ENCODE results near the gene PPP2R1B. TPM values are rescaled to one million over a fixed set of nuclear protein-coding genes. Genes with fewer than 3 reads are reported as not detected.

PPP2R1B gene
- total RNA-seq, 4 donors from 2014 or later, result 22.4 to 39.2 (median 25.3) TPM

DNA sequence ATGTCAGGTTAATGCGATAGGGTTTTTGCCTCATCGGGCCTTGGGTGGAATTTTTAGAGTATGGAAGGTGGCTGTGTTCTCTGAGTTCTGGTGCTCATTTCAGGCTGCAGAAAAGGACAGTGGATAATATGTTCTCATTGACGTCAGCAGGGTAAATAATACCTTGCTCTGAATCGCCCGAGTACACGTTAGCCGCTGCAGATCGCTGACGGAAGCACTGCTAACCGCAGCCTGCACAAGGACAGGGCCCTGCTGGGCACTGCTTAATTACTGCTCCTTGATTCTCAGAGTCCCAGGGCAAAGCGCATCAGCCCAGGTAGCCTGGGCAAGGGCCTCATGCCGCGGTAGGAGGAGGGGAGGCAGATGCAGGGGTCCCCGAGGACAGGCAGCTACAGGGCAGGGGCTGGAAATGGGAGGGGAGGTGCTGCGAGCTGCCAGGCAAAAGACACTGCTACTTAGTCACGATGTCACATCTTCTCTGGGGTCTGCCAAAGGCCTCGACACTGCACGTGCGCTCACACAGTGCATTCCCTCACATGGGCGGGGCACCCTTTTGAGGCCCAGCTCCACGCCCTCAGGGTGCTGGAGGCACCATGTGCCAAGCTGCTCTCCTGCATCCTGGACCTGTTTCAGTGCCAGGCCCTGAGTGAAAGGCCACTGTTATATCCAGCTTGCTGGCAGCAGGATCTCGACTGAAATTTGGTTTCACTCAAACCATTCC, 35.2 kb downstream of the PPP2R1B start:
- no peak overlapping the region for H3K4me3 ChIP-seq (replicated peaks in 1 of 3)
- peaks cover 0 to 6% of the 10 kb centered on the region in 2 donors for H3K36me3 ChIP-seq
- H3K4me1 ChIP-seq, result peaks cover 45 to 70% of the 10 kb centered on the region in 2 donors
- DNase-seq, result peak; percentile 57 to 63
- TF ChIP-seq POLR2A (IDR thresholded peaks at IDR 0.05), result peak in 1 of 2 donors; percentile 4
- TF ChIP-seq, protein P1, sequence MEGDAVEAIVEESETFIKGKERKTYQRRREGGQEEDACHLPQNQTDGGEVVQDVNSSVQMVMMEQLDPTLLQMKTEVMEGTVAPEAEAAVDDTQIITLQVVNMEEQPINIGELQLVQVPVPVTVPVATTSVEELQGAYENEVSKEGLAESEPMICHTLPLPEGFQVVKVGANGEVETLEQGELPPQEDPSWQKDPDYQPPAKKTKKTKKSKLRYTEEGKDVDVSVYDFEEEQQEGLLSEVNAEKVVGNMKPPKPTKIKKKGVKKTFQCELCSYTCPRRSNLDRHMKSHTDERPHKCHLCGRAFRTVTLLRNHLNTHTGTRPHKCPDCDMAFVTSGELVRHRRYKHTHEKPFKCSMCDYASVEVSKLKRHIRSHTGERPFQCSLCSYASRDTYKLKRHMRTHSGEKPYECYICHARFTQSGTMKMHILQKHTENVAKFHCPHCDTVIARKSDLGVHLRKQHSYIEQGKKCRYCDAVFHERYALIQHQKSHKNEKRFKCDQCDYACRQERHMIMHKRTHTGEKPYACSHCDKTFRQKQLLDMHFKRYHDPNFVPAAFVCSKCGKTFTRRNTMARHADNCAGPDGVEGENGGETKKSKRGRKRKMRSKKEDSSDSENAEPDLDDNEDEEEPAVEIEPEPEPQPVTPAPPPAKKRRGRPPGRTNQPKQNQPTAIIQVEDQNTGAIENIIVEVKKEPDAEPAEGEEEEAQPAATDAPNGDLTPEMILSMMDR (IDR thresholded peaks at IDR 0.05), result no peak
- H3K27me3 ChIP-seq, result no peaks in the 10 kb centered on the region
- intact Hi-C loops (cut with DNase I), result loop anchor here (5.0 kb wide), 1 partner anchor 41 kb away; no protein-coding TSS in a partner anchor
- peak overlapping the region; percentile 34 to 99 (median 97) for H3K27ac ChIP-seq
- no peaks in the 10 kb centered on the region for H3K9me3 ChIP-seq
- WGBS, 2 donors, result 61 to 62% methylated on average over 15 to 20 of the region's 22 CpGs

DNA sequence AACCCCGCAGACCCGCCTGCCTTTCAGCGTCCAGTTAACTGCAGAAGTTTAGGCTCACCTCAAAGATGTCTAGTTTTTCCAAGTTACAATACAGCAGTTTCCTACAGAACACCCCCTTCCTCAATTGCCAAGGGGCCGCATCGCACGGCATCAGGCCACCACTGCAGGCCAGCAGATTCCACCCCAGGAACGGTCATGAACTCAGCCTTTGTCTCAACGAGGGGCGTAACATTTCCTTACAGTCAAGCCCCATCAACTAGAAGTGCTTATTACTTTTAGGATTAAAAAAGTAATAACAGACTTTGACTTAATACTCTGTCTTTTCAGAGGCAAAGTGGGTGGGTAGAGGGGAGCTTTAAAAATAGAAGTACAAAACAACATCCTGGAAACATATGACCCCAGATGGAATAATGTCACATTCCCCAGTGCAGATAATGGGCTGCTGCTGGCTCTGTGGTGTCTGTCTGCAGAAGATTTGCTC, 36.3 kb downstream of the PPP2R1B start:
- intact Hi-C loops (cut with DNase I), result loop anchor here (5.0 kb wide), 1 partner anchor 42 kb away; no protein-coding TSS in a partner anchor
- peaks cover 41 to 59% of the 10 kb centered on the region in 2 donors for H3K4me1 ChIP-seq
- no peak overlapping the region for H3K4me3 ChIP-seq (replicated peaks in 1 of 3)
- peaks cover 9 to 12% of the 10 kb centered on the region in 2 donors for H3K36me3 ChIP-seq
- TF ChIP-seq, protein P1 (IDR thresholded peaks at IDR 0.05), result no peak
- peak in 1 of 2 donors; percentile 11 for TF ChIP-seq POLR2A (IDR thresholded peaks at IDR 0.05)
- H3K27ac ChIP-seq, result peak overlapping the region; percentile 34 to 99 (median 97)
- WGBS, 2 donors, result 55% methylated on average over 8 to 9 of the region's 9 CpGs
- DNase-seq, result no peak
- H3K9me3 ChIP-seq, result no peaks in the 10 kb centered on the region
- no peaks in the 10 kb centered on the region for H3K27me3 ChIP-seq

DNA sequence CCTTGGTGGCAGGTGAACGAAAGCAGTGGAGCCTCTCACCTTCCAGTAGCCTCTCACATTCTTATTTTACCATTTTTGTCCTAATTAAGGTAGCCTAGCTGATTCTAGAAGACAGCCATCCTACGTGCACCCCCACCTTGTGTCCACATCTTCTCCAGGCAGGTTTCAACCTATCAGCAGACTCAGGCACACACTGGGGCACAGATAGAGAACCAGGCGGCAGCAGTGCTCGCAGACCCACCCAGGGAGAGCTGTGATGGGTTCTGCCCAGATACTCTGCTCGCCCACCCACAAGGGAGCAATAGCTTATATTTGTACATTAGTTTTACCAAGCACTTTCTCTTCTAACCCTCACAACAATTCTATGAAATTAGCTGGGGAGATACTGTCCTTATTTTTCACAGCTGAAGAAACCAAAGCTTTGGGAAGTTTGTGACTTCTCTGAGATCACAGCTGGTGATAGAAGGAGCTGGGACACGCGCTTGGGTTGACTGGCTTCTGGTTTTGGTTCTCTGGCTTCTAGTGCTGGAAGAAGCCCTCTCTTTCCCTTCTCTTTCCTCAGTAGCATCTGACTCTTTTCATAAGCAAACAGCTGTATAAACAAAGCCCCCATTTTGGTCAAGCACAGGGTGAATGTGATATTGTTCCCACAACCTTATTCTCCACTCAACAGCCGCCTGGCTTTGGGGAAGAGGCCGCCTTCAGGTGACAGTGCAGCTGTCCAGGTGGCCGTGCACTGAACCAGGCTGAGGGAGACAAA, 36.9 kb downstream of the PPP2R1B start:
- peaks cover 34 to 53% of the 10 kb centered on the region in 2 donors for H3K4me1 ChIP-seq
- WGBS, 2 donors, result 87 to 88% methylated on average over 10 of the region's 10 CpGs

DNA sequence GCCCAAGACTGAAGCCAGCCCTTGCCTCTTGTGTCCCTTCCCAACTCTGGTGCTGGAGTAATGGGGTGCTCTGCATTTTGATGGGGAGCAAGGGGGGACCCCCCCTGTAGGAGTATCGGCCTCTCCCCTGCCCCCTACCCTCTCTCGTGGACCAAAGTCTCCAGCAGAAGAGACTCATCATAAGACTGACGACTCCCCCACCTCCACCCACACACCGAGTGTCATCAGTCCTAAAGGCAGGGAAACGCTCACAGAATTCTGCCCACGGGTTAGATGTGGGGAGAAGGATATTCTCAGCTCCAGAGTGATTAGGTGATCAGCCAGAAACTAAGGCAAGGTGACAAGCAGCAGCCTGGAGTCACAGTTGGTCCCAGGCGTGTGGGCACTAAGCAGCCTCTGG, 38.8 kb downstream of the PPP2R1B start:
- Histone ChIP-seq H3K4me3 (replicated peaks in 1 of 3) (no peak overlapping the region), H3K36me3 (peaks cover 32 to 36% of the 10 kb centered on the region in 2 donors), H3K27ac (peak overlapping the region in 1 of 3 donors; percentile 8), H3K9me3 (no peaks in the 10 kb centered on the region), H3K4me1 (peaks cover 21 to 35% of the 10 kb centered on the region in 2 donors), H3K27me3 (no peaks in the 10 kb centered on the region)
- DNase-seq, result no peak
- TF ChIP-seq POLR2A (IDR thresholded peaks at IDR 0.05), result no peak
- TF ChIP-seq, protein P1 (IDR thresholded peaks at IDR 0.05), result no peak
- intact Hi-C loops (cut with DNase I), result no loop called here
- WGBS, 2 donors, result 79 to 92% methylated on average over 4 to 7 of the region's 7 CpGs

More for the DNA sequence above, 36.9 kb downstream of the PPP2R1B start:
- Histone ChIP-seq H3K36me3 (peaks cover 14 to 18% of the 10 kb centered on the region in 2 donors), H3K27ac (peak overlapping the region; percentile 34 to 99 (median 97)), H3K27me3 (no peaks in the 10 kb centered on the region), H3K4me3 (replicated peaks in 1 of 3) (no peak overlapping the region), H3K9me3 (no peaks in the 10 kb centered on the region)
- no peak for DNase-seq
- intact Hi-C loops (cut with DNase I), result no loop called here
- TF ChIP-seq, protein P1 (IDR thresholded peaks at IDR 0.05), result no peak
- TF ChIP-seq POLR2A (IDR thresholded peaks at IDR 0.05), result no peak
